SHP77 treated with DMSO at 0.1 percent for 48 hours (cell line): ENCODE measurements around the gene MYZAP.
"Not testable (repeated sequence)": the region's sequence is repeated elsewhere in the genome, so short reads cannot be mapped to it uniquely, and the experiment has no call there.

Experiments
- DNase-seq: peaks from one replicate; lab custom pipeline; 2025; lab: John Stamatoyannopoulos, UW

MYZAP gene

DNA sequence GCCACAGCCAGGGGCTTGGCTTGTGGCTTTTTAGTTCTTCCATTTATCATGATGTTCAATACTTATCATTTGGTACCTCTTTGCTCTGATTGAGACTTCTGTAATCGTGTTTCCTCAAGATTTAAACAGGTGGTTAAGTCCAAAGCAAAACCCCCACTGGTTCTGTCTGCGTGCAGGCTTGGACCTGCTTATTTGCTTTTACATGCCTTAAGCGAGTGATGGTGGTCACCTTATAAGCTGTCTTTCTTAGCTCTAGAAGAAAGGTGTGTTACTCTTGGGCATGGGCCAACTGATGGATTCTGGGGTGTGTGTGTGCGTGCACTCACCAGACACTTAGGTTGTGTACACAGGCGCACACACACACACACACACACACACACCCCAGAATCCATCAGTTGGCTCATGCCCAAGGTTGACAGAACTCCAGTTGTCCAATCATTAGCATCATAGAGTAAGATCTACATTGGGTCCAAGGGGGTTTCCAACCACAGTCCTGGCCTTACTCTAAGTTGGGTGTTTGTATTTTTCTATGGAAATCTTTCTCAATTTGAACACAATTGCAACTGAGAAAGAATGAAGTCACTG lies 1.2 kb downstream of the MYZAP start:
- no peak for DNase-seq

DNA sequence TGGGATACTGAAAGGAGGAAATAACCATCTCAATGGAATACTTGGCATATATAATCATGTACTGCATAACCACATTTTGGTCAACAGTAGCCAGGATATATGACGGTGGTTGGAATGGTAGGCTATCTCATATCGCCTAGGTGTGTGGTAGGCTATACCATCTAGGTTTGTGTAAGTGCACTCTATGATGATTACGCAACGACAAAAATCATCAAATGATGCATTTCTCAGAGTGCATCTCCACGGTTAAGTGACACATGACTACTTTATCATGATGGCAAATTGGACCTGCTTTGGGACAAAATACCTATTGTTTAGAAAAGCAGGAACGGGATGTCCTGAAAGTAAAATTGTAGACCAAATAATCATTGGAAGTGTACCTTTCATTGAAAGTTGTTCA lies 2.8 kb downstream of the MYZAP start:
- DNase-seq: no peak

DNA sequence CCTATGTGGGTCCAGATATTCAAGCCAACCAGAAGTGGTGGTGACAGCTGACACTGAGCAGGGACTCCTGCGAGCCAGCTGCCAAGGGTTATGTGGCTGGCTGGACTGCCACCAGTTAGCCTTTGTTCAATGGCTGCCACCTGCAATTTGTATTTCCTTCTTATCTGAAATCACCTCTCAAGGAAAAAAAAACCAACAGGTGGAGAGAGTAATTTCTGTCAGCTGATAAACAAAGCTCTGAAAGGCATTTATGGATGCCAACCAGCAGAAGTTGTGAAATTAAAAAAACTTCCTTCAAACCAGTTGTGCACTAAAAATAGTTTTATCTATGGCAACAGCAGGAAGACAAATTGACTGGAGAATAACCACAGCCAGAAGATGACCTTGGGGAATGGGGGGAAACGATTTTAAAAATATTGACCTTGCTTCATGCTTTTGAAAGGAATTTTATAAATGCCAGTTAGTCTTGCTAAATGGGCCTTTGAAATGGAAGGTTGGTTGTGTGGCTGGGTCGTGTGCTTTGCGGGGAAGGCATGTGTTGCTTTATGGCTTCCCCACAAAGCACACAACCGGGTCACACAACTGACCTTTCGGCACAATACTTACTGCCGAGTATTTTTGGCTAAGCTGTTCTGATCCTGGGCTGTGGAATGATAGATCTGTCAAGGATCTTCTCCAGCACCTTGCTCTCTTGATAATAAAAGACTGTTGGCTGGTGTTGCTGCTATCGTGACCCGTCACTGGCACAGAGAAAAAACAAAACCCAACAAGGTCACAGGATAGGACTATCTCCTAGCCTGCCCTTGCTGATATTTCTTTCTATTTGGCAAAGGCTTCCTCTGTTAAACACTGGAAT lies 3.5 kb downstream of the MYZAP start:
- DNase-seq: no peak

DNA sequence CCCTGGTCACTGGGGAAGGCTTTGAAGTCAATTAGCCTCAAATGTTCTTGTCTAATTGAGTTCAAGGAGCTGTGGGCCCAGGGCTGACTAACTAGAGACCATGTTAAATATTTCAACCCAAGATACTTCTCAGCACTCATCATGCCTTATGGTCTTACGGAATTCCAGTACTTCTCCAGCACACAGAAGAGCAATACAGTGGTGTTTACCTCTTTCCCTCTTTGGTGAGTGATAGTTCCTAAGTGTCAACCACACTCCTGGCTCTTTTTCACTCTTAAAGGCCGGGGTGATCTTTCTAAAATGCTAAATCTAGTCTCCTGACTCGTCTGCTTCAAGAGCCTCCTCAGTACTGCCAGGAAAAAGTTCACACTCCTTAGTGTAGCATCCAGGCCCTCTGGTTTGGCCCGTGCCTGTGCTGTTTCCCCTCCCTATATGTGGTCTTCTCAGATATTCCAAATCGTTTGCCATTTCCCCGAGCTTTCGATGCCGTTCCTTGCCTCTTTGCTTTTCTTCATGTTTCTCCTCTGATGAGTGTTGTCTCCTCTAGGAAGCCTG lies 4.7 kb downstream of the MYZAP start:
- no peak for DNase-seq

DNA sequence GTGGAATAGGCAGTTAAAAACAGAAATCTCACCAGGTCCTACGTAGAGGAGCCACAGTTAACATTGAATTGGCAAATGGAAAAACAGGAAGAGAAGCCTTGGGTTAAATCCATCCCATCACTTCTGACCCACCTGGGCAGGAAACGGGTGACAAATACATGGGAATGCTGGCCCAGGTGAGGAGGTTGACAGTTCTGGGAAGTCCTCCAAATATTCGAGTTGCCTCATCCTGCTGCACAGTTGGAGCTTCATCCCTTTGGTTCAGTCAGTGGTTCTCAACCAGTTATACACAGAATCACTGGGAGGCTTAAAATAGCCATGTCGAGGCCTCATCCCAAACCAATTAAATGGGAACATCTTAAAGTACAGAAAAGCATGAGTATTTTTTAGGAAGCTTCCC lies 5.3 kb downstream of the MYZAP start:
- no peak for DNase-seq

DNA sequence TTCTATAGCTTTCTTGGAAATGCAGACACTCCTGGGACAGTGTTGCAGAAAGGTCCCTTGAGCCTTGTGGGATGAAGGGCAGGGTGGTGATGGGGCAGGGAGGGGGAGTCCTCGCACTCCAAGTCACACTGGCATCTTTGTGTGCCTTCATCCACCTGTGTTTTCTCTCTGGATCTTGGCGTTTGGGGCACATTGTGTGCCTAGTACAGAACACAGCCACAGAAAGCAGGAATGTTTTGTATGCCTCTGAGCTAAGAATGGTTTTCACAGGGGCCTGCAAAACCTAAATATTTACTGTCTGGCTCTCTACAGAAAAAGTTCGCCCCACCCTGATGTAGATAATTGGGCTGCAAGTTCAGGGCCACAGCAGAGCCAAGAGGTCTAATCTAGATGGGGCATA lies 5.7 kb downstream of the MYZAP start:
- no peak for DNase-seq

DNA sequence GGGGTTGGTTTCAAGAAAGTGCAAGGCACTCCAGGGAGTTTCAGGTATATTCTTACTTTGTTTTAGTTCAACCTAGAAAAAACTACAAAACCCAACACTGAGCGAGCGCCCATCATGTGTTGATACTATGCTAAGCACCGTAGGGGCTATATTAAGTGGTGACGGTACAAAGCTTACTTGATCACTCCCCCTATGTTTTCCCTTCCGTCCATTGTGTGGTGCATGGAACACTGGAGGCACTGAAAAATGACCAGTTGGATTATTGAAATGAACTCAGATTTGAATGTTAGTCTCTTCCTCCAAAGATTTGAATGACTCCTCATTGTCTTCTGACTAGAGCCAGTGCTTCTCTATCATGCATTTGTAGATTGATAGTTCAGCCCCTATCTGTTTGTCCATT lies 6.6 kb downstream of the MYZAP start:
- no peak for DNase-seq

DNA sequence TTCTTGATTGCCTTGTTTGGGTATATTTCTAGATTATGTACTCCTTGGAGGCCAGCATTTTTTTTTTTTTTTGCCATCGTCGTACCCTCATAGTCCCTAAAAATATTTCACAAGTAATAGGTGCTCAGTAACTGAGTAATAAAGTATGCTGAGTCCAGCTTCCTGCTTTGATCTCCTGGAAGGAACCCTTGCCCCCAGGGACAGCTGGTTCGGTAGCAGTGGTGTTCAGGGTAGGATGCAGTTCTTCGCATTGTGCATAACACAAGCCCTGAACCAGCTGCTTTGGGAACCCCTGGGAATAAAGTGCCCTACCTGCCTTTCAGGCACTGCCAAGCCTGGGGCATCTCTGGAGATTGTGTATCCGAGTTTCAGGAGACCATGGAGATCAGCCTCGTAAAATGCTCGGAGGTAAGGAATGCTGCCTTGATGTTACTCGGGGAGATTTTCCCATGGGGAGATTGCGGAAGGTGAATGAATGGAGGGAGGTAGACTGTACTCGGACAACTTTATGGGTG lies 7.6 kb downstream of the MYZAP start:
- no peak for DNase-seq

DNA sequence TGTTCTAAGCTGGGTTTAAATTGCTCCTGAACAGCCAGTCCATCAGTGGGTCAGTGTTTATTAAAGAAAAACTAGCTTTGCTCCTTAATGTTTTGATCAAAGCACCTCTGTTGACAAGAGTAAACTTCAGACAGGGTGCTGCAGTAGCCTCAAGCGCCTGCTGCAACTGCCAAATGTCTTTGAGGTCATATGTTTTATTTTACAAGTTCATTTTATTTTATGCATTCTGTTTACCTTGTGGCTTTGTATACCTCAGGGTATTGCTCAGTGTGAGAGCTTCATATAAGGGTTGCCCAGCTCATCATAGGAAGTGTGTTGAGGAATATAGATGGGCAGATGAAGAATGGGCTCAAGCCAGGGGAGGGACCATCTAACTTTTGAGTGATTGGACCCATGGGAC lies 8.5 kb downstream of the MYZAP start:
- DNase-seq: no peak

DNA sequence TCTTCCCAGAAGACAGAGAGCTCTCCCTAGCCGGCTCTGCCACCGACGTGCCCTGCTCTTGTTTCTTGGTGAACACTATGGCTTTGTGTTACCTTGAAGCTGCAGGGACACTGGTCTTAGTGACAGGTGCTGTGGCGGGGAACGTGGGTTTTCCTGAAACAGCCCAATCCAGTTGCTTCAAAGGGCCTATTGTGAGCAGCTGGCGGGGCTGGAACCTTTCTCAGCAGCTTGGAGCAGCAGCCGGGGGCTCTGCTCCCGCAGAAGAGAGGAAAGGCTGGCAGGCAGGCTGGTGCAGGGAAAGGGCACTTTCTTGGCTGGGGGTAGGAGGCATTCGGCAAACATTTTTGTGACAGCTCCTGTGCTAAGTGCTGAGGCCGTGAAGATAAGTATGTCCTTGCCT lies 12.8 kb downstream of the MYZAP start:
- DNase-seq: no peak

DNA sequence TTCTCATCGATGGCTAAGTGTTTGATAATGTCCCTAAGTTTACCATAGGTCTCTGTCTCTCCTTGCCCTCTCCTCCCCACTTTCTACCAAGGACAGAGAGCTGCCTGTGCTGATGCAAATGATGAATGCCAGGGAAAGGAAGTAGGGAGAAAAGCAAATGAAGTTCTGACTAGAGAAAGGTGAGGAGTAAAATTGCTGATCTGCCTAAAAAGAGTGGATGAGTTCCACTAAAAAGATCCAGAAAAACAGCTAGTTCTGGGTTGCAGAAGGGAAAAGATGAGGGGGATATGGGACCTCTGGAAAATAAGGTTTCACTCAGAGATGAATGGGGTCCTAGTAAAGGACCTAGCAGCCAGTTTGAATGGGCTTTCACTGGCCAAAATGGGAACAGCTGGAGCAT lies 13.8 kb downstream of the MYZAP start:
- DNase-seq: no peak

DNA sequence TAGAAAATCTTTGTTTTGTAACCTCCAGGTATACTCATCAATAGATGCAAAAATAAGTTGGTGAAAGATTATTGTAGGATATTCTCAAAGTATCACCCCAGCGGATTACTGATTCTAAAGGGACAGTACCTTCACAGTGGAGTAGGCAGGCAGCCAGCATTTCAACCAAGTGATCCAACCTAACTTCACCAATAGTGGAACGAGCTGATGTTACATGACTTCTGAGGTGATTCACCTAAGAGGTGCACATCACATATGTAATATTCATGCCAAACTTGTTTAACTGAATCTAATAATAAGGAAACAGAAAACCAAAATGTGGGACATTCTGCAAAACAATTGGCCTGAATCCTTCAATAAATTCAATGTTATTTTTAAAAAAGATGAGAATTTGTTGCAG lies 14.3 kb downstream of the MYZAP start:
- DNase-seq: no peak

DNA sequence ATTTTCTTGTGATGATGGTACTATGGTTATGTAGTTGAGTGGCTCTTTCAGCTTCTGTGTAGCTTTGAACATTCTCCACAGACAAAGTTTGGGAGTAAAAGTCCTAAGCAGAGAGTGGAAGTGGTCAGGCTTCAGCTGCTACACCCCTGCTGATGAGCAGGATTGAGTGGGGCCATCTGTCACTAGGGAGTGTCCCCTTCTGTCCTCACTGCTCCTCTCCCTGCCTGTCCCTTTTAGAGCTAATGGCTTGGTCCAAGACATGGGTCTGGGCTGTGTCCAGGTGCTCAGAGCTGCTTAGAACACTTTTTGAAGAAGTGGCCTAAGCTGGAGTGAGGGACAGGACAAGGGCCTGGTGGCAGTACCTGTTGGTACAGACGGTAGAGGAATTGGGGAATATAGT lies 15.1 kb downstream of the MYZAP start:
- no peak for DNase-seq

DNA sequence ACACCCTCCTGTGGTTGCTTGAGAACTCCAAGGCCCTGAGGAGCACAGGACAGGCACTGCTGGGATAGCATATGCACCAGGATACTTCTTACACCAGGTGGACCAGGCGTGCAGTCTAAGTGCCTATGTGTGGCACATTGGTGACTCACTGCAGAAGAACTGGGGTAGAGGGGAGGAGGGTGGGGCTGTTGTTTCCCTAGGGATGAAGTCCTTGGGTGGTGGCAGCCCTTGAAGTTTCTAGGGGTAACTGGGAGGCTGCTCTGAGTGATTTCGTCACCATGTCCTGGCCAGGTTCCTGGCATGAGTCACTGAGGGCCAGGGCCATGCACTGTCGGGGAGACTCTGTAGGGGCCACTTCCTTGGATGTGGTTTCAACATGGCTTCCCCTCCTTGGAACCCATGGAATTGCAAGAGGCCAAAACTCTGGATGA lies 15.9 kb downstream of the MYZAP start:
- no peak for DNase-seq

DNA sequence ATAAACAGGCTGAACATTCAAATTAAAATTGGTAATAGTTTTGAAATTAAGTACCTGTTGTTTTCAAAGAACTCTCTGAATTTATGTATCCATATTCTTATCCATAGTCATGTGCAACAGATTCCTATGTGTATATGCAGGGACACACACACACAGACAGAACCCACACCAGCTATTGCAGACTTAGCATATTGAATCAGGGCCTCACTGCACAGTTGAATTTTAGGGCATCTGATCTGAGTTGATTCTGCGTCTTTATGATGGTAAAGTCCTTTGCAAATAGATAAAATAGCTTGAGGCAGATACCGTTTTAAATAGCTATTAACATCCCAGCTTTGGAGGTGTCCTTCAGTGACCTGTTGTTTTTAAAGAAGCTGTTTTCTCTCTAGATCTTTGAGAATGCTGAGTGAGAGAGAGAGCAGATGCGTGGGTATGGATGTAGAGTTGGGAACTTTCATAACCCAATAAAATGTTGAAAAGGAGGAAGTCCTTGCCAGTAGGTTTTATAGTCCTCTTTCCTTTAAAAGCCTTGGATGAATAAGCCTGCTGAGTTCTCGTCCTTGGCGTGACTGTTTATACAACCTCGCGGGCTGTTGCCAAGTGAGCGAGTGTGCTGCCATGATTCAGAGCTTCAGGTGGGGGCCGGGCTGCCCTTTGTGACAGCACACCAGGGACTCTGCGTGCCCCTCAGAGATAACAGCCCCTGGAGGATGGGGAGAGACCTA lies 18.3 kb downstream of the MYZAP start:
- DNase-seq: no peak

DNA sequence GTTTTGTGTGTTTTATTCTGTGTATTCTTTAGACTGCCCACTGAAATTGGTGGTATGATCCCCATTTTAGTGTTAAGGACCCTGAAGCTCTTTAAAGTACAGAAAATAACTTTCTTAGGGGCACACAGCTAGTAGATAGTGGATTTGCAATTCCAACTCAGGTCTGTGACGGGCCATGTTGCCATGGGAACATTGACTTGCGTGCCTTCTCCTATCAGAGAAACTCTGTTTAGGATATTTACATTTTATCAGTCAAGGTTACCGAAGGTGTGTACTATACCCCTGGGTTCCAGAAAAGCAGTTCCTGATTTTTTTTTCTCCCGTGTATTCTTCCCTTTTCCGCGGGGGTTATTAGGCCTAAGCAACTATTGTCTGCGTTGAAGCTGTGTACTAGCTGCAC lies 19.4 kb downstream of the MYZAP start:
- no peak for DNase-seq

DNA sequence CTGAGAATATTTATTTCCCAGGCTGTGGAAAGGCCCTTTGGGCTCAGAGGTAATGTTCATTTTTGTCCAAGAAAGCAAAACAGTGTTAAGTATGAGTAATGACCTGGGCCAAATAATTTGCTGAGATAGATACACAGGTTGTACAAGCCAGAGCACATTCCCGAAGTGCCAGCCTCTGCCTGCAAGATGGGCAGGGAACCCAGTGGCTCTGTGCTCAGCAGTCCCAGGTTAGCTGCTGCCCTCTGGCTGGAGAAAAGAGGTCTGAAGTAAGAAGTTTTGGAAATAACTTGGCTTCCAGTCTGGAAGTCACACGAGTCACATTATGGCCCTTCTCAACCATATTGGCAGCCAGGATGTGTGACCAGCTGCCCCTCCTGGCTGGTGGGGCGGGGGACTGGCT lies 20.2 kb downstream of the MYZAP start:
- no peak for DNase-seq

DNA sequence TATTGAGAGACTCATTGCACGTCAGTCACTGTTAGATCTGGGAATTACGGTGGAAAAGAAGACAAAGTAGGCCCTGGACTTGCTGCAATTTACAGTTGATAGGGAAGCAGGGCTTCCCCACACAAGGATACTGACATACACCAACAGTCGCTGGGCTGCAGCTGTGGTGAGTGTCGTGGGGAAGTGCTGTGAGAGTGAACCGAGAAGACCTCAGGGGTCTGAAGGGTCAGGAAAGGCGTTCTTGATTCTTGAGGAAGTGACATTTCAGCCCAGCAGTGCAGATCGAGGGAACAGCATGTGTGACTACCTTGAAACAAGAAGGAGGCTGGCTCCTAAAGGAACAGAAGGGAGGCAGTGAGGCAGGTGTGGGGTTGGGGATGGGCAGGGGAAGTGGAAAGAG lies 22.5 kb downstream of the MYZAP start:
- no peak for DNase-seq

DNA sequence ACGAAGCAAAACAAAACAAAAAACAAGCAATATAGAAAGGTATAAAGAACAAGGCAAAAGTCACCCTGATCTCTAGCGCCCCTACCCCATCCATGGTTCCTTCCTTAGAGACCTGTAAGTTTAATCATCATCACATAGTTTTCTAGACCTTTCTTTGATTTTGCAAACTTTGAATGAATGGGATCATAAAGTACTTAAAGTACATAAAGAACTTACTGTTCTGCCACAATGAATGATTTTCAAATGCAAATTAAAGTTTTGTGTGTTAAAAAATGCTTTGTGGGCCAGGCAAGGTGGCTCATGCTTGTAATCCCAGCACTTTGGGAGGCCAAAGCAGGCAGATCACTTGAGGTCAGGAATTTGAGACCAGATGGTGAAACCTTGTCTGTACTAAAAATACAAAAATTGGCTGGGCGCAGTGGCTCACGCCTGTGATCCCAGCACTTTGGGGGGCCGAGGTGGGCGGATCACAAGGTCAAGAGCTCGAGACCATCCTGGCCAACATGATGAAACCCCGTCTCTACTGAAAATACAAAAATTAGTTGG lies 24.3 kb downstream of the MYZAP start:
- not testable (repeated sequence) for DNase-seq

DNA sequence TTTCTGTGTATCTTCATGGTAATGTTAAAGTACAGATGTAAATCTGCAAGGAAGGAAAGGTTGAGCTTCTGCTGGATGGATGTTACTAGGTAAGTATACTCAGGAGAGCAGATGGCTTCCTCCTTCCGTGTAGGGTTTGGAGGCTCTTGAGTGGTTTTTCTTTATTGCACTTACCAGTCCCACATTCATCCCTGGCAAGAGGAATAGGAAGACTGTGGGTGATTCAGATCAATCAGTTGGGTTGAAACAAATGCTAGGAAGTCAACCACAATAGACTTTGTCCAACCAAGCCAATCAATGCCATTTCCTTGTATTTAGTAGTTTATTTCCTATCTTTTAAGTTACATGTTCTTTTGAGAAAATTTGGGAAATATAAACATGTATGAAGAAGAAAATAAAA lies 26.6 kb downstream of the MYZAP start:
- no peak for DNase-seq

DNA sequence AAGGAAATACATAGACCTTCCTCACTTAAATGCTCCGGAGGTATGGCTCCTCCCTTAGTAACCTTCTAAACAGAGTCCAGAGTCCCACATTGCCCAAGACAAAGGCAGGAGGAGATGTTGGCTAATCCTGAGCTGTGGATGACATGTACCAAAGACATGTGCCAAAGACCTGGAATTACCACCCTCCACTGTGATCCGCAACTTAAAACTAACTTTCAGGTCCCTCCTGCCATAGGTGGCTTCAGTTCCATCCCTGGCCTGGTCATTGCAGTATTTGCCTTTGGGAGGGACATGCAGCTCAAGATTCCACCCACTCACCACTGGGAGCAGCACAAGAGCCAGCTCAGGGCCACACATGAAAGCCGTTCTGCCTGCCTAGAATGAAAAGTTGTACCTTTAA lies 28.0 kb downstream of the MYZAP start:
- DNase-seq: no peak

DNA sequence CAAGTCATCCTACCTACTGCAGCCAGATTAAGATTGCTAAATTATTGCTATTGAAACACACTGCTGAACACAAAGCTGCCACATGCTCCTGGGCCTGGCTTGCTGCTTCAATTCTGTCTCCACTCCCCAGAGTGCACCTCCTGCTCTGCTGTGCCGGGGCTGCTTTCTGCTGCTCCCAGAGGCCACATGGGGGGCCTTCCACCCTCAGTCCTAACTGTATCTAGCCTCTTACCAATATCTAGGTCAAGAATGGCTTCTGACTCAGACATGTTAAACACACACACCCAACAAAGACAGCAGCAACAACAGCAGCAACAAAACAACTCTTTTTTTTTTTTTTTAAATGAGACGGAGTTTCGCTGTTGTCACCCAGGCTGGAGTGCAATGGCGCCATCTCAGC lies 33.0 kb downstream of the MYZAP start:
- no peak for DNase-seq
